Endometrium (tissue), 2 donors: Measurements from ENCODE around the gene GPRC5A.
"Not testable (repeated sequence)": the region's sequence is repeated elsewhere in the genome, so short reads cannot be mapped to it uniquely, and the experiment has no call there.

Experiments used
- FAIRE-seq: peaks from 2 replicates; lab custom pipeline; 2012; peaks lifted over from hg19 to GRCh38; lab: Jason Lieb, UNC
- donor health status: control.
- donor health status: control.

Gene GPRC5A

GRCh38 chr12:12891080-12891880 is at the start of gene GPRC5A:
GPRC5A (plus strand) TSS chr12:12891562; CDS start chr12:12908250, 16,688 bp downstream.
- no peak for FAIRE-seq

GRCh38 chr12:12845794-12846243 is 45.5 kb upstream of the GPRC5A start:
- FAIRE-seq: no peak

GRCh38 chr12:12846780-12847179 is 44.6 kb upstream of the GPRC5A start:
- not testable (repeated sequence) for FAIRE-seq

- no peak for FAIRE-seq
Observed at GRCh38 chr12:12853435-12853834, 37.9 kb upstream of the GPRC5A start.

GRCh38 chr12:12859690-12860089 is 31.7 kb upstream of the GPRC5A start:
- FAIRE-seq: no peak

- no peak for FAIRE-seq
Observed at GRCh38 chr12:12864243-12864642, 27.1 kb upstream of the GPRC5A start.

- FAIRE-seq: no peak
Observed at GRCh38 chr12:12868477-12869235, 22.7 kb upstream of the GPRC5A start.

GRCh38 chr12:12870465-12870864 is 20.9 kb upstream of the GPRC5A start:
- FAIRE-seq: no peak

GRCh38 chr12:12871587-12872138 is 19.7 kb upstream of the GPRC5A start:
- no peak for FAIRE-seq

- FAIRE-seq: no peak
Observed at GRCh38 chr12:12872139-12872933, 19.0 kb upstream of the GPRC5A start.

- no peak for FAIRE-seq
Observed at GRCh38 chr12:12872934-12873275, 18.5 kb upstream of the GPRC5A start.

- no peak for FAIRE-seq
Observed at GRCh38 chr12:12874029-12874428, 17.3 kb upstream of the GPRC5A start.

- not testable (repeated sequence) for FAIRE-seq
Observed at GRCh38 chr12:12875301-12875700, 16.1 kb upstream of the GPRC5A start.

GRCh38 chr12:12877153-12877768 is 14.1 kb upstream of the GPRC5A start:
- no peak for FAIRE-seq

GRCh38 chr12:12877781-12878455 is 13.4 kb upstream of the GPRC5A start:
- FAIRE-seq: no peak

GRCh38 chr12:12880537-12880936 is 10.8 kb upstream of the GPRC5A start:
- FAIRE-seq: no peak

- FAIRE-seq: no peak
Observed at GRCh38 chr12:12881151-12881909, 10.0 kb upstream of the GPRC5A start.

GRCh38 chr12:12882288-12882687 is 9.1 kb upstream of the GPRC5A start:
- no peak for FAIRE-seq

- FAIRE-seq: no peak
Observed at GRCh38 chr12:12883369-12884001, 7.9 kb upstream of the GPRC5A start.
